ENCODE data around the gene CLN3.
A peak's percentile ranks its signal among the peaks of the same experiment; 100 is the strongest.
"Not testable (repeated sequence)": the region's sequence is repeated elsewhere in the genome, so short reads cannot be mapped to it uniquely, and the experiment has no call there.

Gene CLN3

GRCh38 chr16:28494121-28494851 is 2.4 kb upstream of the CLN3 start, which contains the start of gene APOBR:
TSS of gene APOBR (plus strand) at chr16:28494643. CDS start at chr16:28494682, 39 bp downstream.
- DNase-seq = peak; percentile 88

GRCh38 chr16:28492511-28492910 is 637 bp upstream of the CLN3 start:
- no peak for DNase-seq

- no peak for DNase-seq
These were observed 474 bp downstream of the CLN3 start for GRCh38 chr16:28491230-28491969.

- DNase-seq = no peak
These were observed 5.6 kb downstream of the CLN3 start for GRCh38 chr16:28486266-28486665.

- not testable (repeated sequence) for DNase-seq
These were observed 8.5 kb downstream of the CLN3 start for GRCh38 chr16:28483361-28483760.

GRCh38 chr16:28482026-28482425 is 9.8 kb downstream of the CLN3 start:
- DNase-seq = no peak

- DNase-seq = no peak
These were observed 13.2 kb downstream of the CLN3 start for GRCh38 chr16:28478506-28479180.

GRCh38 chr16:28477311-28477920 is 14.5 kb downstream of the CLN3 start:
- no peak for DNase-seq

GRCh38 chr16:28475221-28475620 is 16.7 kb downstream of the CLN3 start:
- DNase-seq = no peak

GRCh38 chr16:28473714-28474265 is 18.1 kb downstream of the CLN3 start:
- DNase-seq = no peak

- not testable (repeated sequence) for DNase-seq
These were observed 44.8 kb downstream of the CLN3 start for GRCh38 chr16:28447081-28447480.

- DNase-seq = not testable (repeated sequence)
These were observed 45.5 kb downstream of the CLN3 start for GRCh38 chr16:28446388-28446787.

GRCh38 chr16:28443943-28444342 is 47.9 kb downstream of the CLN3 start:
- not testable (repeated sequence) for DNase-seq

GRCh38 chr16:28438899-28439298 is 53.0 kb downstream of the CLN3 start:
- DNase-seq = not testable (repeated sequence)

- DNase-seq = not testable (repeated sequence)
These were observed 56.5 kb downstream of the CLN3 start for GRCh38 chr16:28435340-28435739.
